RWPE1 (cell line): ENCODE results near the gene H1-8.

Experiments
- CTCF ChIA-PET: fragments of 350-600 bp; sonication (Branson Sonifier 250); formaldehyde crosslinking; extraction: SDS; loops from one replicate; lab custom pipeline; 2021; lab: Yijun Ruan, JAX
- POLR2A ChIA-PET: fragments of 400-600 bp; formaldehyde crosslinking; extraction: SDS; loops from one replicate; lab custom pipeline; 2020; ENCODE audit warnings: antibody characterized with exemption; ENCODE audit not compliant: low non-redundant PET; lab: Yijun Ruan, JAX
- DNase-seq: peaks from one replicate; pipeline ENCODE4 v3.0.0; 2012; ENCODE audit warnings: low spot score
- H3K27ac ChIP-seq: fragments of 450-650 bp; 2 replicates; pipeline ENCODE4 v1.5.1; 2017
- TF ChIP-seq, protein P1 (sequence below): fragments of 450-650 bp; conservative IDR thresholded peaks from 2 replicates; pipeline ENCODE4 v1.5.1; 2017; ENCODE audit warnings: low read depth, mild to moderate bottlenecking

The H1-8 gene

DNA sequence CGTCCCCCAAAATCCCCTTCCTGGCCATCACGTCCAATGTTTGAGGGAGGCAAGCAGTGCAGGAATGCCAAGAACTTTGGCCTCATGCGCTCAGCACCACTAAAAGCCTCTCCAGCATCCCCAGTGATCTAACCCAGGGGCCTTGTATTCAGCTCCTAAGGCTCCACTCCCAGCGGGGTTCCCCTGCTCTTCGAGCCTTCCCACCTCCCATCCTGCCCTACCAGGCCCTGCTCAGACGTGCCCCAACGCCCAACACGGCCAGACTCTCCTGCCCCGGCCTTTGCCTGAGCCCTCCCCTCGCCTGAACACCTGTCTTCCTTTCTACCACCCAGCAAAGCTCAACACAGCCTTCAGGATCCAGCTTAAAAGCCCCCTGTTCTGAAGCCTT is 33.0 kb downstream of the H1-8 start:
- POLR2A ChIA-PET, result no interaction called here
- CTCF ChIA-PET, result no interaction called here

GRCh38 chr3:129576514-129577352 is 33.8 kb downstream of the H1-8 start:
- no peak overlapping the region for H3K27ac ChIP-seq
- ChIA-PET POLR2A (no interaction called here), CTCF (interaction anchor here (0.8 kb wide), 2 partner anchors 10 to 13 kb away, joined by 3 read pairs; no protein-coding TSS in a partner anchor)
- TF ChIP-seq, protein P1, sequence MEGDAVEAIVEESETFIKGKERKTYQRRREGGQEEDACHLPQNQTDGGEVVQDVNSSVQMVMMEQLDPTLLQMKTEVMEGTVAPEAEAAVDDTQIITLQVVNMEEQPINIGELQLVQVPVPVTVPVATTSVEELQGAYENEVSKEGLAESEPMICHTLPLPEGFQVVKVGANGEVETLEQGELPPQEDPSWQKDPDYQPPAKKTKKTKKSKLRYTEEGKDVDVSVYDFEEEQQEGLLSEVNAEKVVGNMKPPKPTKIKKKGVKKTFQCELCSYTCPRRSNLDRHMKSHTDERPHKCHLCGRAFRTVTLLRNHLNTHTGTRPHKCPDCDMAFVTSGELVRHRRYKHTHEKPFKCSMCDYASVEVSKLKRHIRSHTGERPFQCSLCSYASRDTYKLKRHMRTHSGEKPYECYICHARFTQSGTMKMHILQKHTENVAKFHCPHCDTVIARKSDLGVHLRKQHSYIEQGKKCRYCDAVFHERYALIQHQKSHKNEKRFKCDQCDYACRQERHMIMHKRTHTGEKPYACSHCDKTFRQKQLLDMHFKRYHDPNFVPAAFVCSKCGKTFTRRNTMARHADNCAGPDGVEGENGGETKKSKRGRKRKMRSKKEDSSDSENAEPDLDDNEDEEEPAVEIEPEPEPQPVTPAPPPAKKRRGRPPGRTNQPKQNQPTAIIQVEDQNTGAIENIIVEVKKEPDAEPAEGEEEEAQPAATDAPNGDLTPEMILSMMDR, result no peak
- no peak for DNase-seq

More for the DNA sequence above, 33.0 kb downstream of the H1-8 start:
- H3K27ac ChIP-seq, result no peak overlapping the region
- TF ChIP-seq, protein P1, result no peak
- DNase-seq, result no peak

GRCh38 chr3:129577366-129577765 is 34.4 kb downstream of the H1-8 start:
- DNase-seq, result no peak
- TF ChIP-seq, protein P1, result no peak
- POLR2A ChIA-PET, result no interaction called here
- CTCF ChIA-PET, result interaction anchor here (0.8 kb wide), 2 partner anchors 10 to 12 kb away, joined by 3 read pairs; no protein-coding TSS in a partner anchor
- H3K27ac ChIP-seq, result no peak overlapping the region

GRCh38 chr3:129577925-129578786 is 35.2 kb downstream of the H1-8 start:
- TF ChIP-seq, protein P1, result no peak
- ChIA-PET POLR2A (no interaction called here), CTCF (no interaction called here)
- no peak overlapping the region for H3K27ac ChIP-seq
- DNase-seq, result no peak

DNA sequence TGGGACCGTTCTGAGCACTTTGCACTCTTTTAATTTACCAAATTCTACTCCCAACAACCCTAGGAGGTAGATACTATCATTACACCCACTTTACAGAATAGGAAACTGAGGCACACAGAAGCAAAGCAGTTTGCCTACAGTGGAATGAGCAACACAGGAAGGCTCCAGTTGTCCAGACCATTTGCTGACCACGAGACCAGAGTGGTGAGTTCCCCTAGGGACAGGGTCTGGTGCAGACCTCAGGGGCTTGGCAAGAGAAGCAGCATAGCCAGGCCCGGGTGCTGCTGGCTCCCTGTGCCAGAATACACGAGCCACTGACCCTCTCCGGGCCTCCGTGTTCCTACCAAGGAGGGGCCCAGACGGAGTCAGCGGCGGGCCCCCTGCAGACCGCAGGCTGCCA is 37.0 kb downstream of the H1-8 start:
- TF ChIP-seq, protein P1, result no peak
- no peak for DNase-seq
- ChIA-PET CTCF (no interaction called here), POLR2A (no interaction called here)
- H3K27ac ChIP-seq, result no peak overlapping the region

- POLR2A ChIA-PET, result no interaction called here
- no peak overlapping the region for H3K27ac ChIP-seq
- CTCF ChIA-PET, result no interaction called here
- TF ChIP-seq, protein P1, result no peak
- no peak for DNase-seq
Observed at GRCh38 chr3:129581623-129582022, 38.6 kb downstream of the H1-8 start.
